Prostate gland (tissue), 2 donors: Measurements from ENCODE around the gene CFAP53. TPM values are rescaled to one million over a fixed set of nuclear protein-coding genes. Genes with fewer than 3 reads are reported as not detected.

Experiments
- DNase-seq: peaks from one replicate; pipeline ENCODE4 v3.0.0-alpha.2; 2019; ENCODE audit warnings: low spot score
- H3K27ac ChIP-seq, 2 donors: fragments of 200-600 bp; sonication (generic); 2 replicates each; pipeline ENCODE4 v1.5.1; 2017 to 2019
- H3K27me3 ChIP-seq: fragments of 200-600 bp; sonication (generic); replicated peaks from 2 replicates; pipeline ENCODE4 v1.5.1; 2019; ENCODE audit not compliant: insufficient read depth
- H3K36me3 ChIP-seq, 2 donors: fragments of 200-600 bp; sonication (generic); 1 replicate in 1 of 2; 2 replicates in 1 of 2; pipeline versions ENCODE4 v1.5.1 to v1.8.1; 2017 to 2019
- H3K4me1 ChIP-seq: fragments of 200-600 bp; sonication (generic); replicated peaks from 2 replicates; pipeline ENCODE4 v1.5.1; 2019
- H3K4me3 ChIP-seq, 2 donors: fragments of 200-600 bp; sonication (generic); 2 replicates each; pipeline ENCODE4 v1.5.1; 2017 to 2019
- H3K9me3 ChIP-seq: fragments of 200-600 bp; sonication (generic); 2 replicates; pipeline ENCODE4 v1.5.1; 2017
- POLR2A ChIP-seq: fragments of 450-650 bp; IDR thresholded peaks from one replicate; pipeline ENCODE4 v1.6.1; 2016; ENCODE audit warnings: antibody characterized with exemption, mild to moderate bottlenecking
- POLR2AphosphoS5 ChIP-seq: sonication (generic); formaldehyde crosslinking; IDR thresholded peaks from one replicate; pipeline ENCODE4 v1.6.1; 2017; ENCODE audit warnings: antibody characterized with exemption
- WGBS: methylation state at CpG from one replicate; pipeline ENCODE4 v1.1.5; 2018; 5-methylcytosine and 5-hydroxymethylcytosine counted together
- intact Hi-C: fragments of 100-400 bp; cut with DNase I; formaldehyde crosslinking; loops from one replicate; pipeline ENCODE4 v1.14.2; 2022
- small RNA-seq, 2 donors: library from RNA; depleted of rRNA; stranded (forward); fragments of <200 nt; gene quantifications; one replicate each; pipeline ENCODE3, GENCODE V24; 2016
- total RNA-seq, 2 donors: library from RNA; depleted of rRNA; stranded (reverse); fragments of >200 nt; gene quantifications; one replicate each; pipeline ENCODE4 v1.1.0, GENCODE V29; 2016
- TF ChIP-seq, protein P1 (sequence below), 4 experiments: fragments of 200-600 bp in 2 of 4; fragments of 450-650 bp in 2 of 4; sonication (generic) in 2 of 4; IDR thresholded peaks; 1 replicate in 3 of 4; 2 replicates in 1 of 4; pipeline ENCODE4 v1.5.1; 2016 to 2019; ENCODE audit warnings: antibody characterized with exemption in 4 of 4, mild to moderate bottlenecking in 2 of 4, moderate library complexity in 2 of 4

The CFAP53 gene
- total RNA-seq, 2 donors from 2014 or later: 0.59 to 4.7 TPM

DNA sequence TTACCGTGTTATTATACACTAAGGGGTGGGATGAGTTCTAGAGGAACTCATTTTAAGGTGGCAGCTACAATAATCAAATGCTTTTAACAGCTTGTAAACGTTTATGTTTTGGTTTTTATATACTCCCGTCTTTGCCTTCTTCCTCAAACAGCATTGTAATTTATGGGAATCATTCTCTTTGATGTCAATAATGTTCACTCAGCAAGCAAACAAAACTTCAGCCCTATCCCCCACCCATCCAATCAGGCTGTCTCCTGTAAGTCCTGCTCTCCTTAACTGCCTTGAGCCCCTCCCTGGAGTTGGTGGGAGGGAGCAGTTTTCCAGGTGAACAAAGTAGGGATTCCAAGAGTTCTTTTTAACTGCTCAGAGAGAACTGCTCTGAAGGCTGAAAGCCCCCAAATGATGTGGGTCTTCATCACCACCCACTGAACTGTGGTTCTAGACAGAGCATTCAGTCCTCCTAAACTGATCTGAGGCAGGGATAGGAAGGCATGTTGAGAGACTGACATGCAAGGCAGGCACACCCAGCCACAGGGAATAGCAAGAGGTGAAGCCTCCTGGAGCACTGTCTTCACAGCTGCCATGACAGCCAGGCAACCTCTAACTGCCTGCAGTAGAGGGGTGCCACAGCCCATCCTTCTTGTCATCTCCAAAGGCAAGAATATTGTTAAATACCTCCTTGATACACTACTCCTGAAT is 88.9 kb downstream of the CFAP53 start:
- Histone ChIP-seq H3K36me3 (no peaks in the 10 kb centered on the region), H3K9me3 (no peaks in the 10 kb centered on the region), H3K27ac (no peak overlapping the region), H3K4me1 (no peaks in the 10 kb centered on the region), H3K27me3 (no peaks in the 10 kb centered on the region), H3K4me3 (no peak overlapping the region)
- TF ChIP-seq POLR2AphosphoS5 (no peak), POLR2A (no peak)
- TF ChIP-seq, protein P1, sequence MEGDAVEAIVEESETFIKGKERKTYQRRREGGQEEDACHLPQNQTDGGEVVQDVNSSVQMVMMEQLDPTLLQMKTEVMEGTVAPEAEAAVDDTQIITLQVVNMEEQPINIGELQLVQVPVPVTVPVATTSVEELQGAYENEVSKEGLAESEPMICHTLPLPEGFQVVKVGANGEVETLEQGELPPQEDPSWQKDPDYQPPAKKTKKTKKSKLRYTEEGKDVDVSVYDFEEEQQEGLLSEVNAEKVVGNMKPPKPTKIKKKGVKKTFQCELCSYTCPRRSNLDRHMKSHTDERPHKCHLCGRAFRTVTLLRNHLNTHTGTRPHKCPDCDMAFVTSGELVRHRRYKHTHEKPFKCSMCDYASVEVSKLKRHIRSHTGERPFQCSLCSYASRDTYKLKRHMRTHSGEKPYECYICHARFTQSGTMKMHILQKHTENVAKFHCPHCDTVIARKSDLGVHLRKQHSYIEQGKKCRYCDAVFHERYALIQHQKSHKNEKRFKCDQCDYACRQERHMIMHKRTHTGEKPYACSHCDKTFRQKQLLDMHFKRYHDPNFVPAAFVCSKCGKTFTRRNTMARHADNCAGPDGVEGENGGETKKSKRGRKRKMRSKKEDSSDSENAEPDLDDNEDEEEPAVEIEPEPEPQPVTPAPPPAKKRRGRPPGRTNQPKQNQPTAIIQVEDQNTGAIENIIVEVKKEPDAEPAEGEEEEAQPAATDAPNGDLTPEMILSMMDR (IDR thresholded peaks at IDR 0.05): no peak
- intact Hi-C loops: no loop called here
- WGBS: 4% methylated on average over 3 of the region's 3 CpGs
- DNase-seq: no peak

Small RNA genes lying within 50 kb of the gene (small RNA-seq; reads per million reads assigned to genes)
- gene RN7SL310P: 0 reads per million in 2 donors

Other genes with a start within 250 kb of the CFAP53 start
- 10 to 100 TPM; 28.5 to 31.1 TPM for gene MYO5B, start 71.3 kb downstream of the CFAP53 start, total RNA-seq
- gene MBD1, start 15.0 kb upstream of the CFAP53 start, total RNA-seq: 100 to 1,000 TPM in 1 of 2 donors, 10 to 100 TPM in 1; 65.4 to 121 TPM
- 10 to 100 TPM; 61.9 to 87.4 TPM for gene CXXC1, start 21.2 kb upstream of the CFAP53 start, total RNA-seq
- gene SKA1, start 108.6 kb upstream of the CFAP53 start, total RNA-seq: 1 to 10 TPM; 2.6 to 2.7 TPM